ENCODE data around the gene RSRC2.

Gene RSRC2

DNA sequence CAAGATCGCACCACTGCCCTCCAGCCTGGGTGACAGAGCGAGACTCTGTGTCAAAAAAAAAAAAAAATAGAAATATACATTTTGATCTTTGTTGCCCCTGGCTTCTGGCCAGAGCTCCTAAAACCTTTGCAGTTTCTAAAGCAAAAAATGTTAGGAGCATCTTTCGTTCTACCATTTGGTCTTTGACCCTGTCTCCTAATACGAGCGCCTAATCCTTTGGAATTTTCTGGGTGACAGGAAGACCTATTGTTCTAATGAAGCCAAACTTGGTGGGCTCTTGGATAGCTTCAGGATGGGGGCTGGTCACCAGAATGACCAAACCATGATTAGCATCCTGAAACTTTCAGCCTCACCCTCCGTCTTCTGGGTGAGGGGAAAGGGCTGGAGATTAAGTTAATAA is 72.0 kb downstream of the RSRC2 start:
- DNase-seq (ENCODE audit: low read depth, low spot score): no peak
- Histone ChIP-seq H3K27me3 (ENCODE audit: control insufficient read depth, insufficient read depth, low read length) (no peaks in the 10 kb centered on the region), H3K4me3 (ENCODE audit: low read length) (no peak overlapping the region), H3K36me3 (ENCODE audit: control insufficient read depth, insufficient read depth, low read length) (no peaks in the 10 kb centered on the region), H3K4me1 (ENCODE audit: control insufficient read depth, insufficient read depth, low read length) (no peaks in the 10 kb centered on the region), H3K9me3 (ENCODE audit: control insufficient read depth, insufficient read depth, low read length) (no peaks in the 10 kb centered on the region), H3K27ac (ENCODE audit: low read length) (no peak overlapping the region)
- WGBS (ENCODE audit: insufficient coverage, insufficient read length): no CpG with 5 or more reads among the region's 6 CpGs

DNA sequence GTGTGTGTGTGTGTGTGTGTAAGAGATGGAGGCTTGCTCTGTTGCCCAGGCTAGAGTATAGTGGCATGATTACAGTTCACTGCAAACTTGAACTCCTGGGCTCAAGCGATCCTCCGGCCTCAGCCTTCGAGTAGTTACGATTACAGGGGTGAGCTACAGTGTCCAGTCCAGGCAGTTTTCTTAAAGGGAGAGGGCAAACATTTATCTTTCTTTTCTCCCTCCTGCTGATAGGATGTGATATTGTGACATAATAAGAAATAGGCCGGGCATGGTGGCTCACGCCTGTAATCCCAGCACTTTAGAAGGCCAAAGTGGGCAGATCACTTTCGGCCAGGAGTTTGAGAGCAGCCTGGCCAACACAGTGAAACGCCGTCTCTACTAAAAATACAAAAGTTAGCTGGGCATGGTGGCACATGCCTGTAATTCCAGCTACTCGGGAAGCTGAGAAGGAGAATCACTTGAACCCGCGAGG is 72.5 kb downstream of the RSRC2 start:
- WGBS (ENCODE audit: insufficient coverage, insufficient read length): no CpG with 5 or more reads among the region's 12 CpGs
- no peak for DNase-seq (ENCODE audit: low read depth, low spot score)
- Histone ChIP-seq H3K4me3 (ENCODE audit: low read length) (no peak overlapping the region), H3K9me3 (ENCODE audit: control insufficient read depth, insufficient read depth, low read length) (no peaks in the 10 kb centered on the region), H3K4me1 (ENCODE audit: control insufficient read depth, insufficient read depth, low read length) (no peaks in the 10 kb centered on the region), H3K27me3 (ENCODE audit: control insufficient read depth, insufficient read depth, low read length) (no peaks in the 10 kb centered on the region), H3K36me3 (ENCODE audit: control insufficient read depth, insufficient read depth, low read length) (no peaks in the 10 kb centered on the region), H3K27ac (ENCODE audit: low read length) (no peak overlapping the region)
